DND-41 (cell line): Measurements from ENCODE around the gene LRRC8A.

Experiments
- CTCF ChIP-seq: IDR thresholded peaks from 2 replicates; pipeline ENCODE4 v1.5.1; 2012; ENCODE audit warnings: borderline replicate concordance, low read length, moderate library complexity, mild to moderate bottlenecking; ENCODE audit not compliant: poor library complexity, severe bottlenecking; ENCODE audit errors: extremely low read depth
- EZH2 ChIP-seq: IDR thresholded peaks from 3 replicates; pipeline ENCODE4 v1.6.1; 2012; ENCODE audit warnings: borderline replicate concordance, low read depth, mild to moderate bottlenecking, moderate library complexity, low read length, inconsistent platforms; ENCODE audit not compliant: severe bottlenecking

- TF ChIP-seq CTCF: no peak
- no peak for TF ChIP-seq EZH2
Measured at GRCh38 chr9:128887049-128887448, 5.1 kb downstream of the LRRC8A start.
